Right renal cortex interstitium (tissue), 3 donors: ENCODE data around the gene INTS2. TPM values are rescaled to one million over a fixed set of nuclear protein-coding genes. Genes with fewer than 3 reads are reported as not detected.
"Not testable (repeated sequence)": the region's sequence is repeated elsewhere in the genome, so short reads cannot be mapped to it uniquely, and the experiment has no call there.

Source experiments
- DNase-seq, 3 donors: peaks; one replicate each; pipeline ENCODE4 v3.0.0-alpha.2; 2013; ENCODE audit warnings: low read depth in 3 of 3, low spot score in 2 of 3
- polyA plus RNA-seq, 3 donors: library from polyadenylated mRNA; unstranded; fragments of 120-200 nt; gene quantifications; one replicate each; pipeline ENCODE4 v1.2.1, GENCODE V29; 2013; ENCODE audit not compliant: insufficient read length in 3 of 3

The INTS2 gene
- polyA plus RNA-seq, 3 donors, result 11.7 to 13.6 (median 12.3) TPM

DNA sequence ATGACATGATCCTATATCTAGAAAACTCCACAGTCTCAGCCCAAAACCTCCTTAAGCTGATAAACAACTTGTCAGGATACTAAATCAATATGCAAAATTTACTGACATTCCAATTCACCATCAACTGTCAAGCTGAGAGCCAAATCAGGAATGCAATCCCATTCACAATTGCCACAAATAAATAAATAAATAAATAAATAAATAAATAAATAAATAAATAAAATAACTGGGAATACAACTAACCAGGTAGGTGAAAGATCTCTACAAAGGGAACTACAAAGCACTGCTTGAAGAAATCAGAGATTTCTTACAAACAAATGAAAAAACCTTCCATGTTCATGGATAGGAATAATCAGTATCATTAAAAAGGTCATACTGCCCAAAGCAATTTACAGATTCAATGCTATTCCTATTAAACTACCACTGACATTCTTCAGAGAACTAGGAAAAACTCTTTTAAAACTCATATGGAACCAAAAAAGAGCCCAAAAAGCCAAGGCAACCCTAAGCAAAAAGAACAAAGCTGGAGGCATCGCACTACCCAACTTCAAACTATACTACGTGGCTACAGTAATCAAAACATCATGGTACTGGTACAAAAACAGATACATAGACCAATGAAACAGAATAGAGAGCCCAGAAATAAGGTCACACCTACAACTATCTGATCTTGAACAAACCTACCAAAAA lies 102.2 kb downstream of the INTS2 start:
- no peak for DNase-seq

DNA sequence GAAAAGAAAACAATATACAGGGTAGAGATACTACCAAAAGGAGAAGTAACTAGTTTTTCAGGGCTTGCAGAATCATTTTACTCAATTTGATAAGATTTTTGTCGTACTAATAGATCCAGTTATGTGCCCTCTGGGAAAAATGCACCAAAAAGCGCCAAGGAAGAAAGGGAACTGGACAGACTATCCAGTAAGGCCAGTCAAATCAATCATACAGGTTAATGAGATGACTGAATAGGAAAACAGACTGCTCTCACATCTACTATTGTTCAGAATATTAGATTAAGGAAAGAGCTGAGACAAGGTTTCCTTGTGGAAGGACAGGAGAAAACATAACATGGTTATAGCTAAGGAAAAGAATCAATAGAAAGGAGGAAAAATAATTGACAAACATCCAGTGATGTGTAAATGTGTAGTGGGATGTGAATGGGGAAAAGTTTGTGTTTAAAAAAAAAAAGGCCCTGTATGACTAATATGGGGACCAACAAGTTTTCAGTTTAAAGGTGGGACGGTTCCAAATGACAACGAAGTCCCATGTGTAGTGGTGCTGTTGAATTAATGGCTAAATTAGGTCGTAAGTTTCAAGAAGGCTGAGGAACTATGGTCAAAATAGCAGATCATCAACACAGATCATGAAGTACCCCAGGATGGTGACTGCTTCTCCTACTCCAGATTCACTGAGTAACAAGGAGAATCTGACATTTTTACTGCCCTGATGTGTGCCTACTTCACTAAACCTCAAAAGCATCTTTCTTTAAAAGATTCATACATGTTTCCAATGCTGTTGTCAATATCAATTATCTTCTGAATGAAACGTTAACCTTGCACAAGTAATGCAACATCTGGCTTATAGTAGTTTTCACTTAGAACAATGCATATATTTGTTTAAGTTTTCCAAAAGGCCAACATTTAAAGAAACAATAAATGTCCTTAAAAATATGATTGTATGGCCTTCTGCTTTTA lies 105.2 kb downstream of the INTS2 start:
- no peak for DNase-seq

DNA sequence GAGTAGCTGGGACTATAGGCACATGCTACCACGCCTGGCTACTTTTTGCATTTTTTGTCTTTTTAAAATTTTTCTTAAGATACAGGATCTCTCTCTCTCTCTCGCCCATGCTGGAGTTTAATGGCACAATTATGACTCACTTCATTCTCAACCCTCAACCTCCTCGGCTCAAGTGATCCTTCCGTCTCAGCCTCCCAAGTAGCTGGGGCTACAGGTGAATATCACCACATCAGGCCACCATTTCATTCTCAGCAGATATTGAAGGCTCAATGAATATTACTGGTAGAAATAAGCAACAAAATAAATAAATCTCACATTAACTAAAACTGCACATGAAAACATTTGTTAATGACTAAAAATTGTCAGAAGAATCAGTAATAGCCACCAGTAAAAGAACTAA lies 106.1 kb downstream of the INTS2 start:
- DNase-seq, result no peak

DNA sequence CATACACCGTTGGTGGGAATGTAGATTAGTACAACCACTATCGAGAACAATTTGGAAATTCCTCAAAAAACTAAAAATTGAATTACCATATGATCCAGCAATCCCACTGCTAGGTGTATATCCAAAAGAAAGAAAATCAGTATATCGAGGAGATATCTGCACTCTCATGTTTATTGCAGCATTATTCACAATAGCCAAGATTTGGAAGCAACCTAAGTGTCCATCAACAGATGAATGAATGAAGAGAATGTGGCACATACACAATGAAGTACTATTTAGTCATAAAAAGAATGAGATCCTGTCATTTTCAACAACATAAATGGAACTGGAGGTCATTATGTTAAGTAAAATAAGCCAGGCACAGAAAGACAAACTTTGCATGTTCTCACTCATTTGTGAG lies 108.5 kb downstream of the INTS2 start:
- not testable (repeated sequence) for DNase-seq

DNA sequence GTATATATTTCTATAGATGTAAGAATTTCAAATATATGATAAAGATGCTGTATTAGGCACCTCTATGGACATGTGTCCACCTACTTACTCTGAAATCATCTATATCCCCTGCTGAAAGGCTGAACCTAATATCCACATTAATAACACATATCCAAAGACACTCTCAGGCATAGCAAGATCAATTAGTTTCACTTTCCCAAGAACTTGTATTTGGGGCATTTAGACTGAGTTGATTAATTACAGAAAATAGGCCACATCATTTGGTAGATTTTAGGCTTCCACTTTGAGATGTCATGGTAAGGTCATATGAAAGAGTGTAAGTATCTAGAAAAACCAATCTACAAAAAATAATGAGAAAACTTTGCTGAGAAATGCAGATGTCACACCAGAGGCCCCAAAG lies 109.6 kb downstream of the INTS2 start:
- DNase-seq, result no peak

DNA sequence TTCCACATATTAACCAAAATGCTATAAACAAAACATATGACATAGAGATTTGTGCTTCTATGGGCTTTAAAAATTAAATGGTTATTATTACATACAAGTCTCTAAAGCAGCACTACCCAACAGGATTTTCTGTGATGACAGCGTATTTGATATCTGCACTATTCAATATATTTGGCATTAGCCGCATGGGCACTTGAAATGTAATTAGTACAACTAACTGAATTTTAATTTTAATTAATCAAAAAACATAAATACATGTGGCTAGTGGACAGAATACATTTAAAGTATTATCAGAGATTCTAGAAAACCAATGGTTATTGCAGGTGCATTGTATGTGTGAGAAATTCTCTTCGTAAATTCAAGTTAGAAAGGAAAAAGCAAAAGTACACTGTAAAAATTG lies 110.3 kb downstream of the INTS2 start:
- DNase-seq, result no peak

DNA sequence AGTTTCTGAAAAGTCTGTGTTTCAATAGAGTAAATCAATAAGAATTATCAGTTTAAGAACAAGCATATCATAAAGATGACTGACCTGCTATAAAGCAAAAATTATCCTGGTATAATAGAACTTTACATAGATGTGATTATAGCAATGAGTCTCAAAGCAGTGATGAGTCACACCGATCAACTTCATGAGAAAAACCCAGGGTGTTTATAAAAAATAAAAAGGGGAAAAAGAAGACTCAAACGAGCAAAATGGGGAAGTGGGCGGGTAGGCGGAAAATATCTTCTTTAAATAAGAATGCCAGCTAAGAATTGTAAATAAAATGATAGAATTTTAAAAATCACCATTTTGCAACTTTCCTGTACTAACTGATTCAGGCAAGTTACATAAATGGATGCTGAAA lies 111.2 kb downstream of the INTS2 start:
- DNase-seq, result no peak

DNA sequence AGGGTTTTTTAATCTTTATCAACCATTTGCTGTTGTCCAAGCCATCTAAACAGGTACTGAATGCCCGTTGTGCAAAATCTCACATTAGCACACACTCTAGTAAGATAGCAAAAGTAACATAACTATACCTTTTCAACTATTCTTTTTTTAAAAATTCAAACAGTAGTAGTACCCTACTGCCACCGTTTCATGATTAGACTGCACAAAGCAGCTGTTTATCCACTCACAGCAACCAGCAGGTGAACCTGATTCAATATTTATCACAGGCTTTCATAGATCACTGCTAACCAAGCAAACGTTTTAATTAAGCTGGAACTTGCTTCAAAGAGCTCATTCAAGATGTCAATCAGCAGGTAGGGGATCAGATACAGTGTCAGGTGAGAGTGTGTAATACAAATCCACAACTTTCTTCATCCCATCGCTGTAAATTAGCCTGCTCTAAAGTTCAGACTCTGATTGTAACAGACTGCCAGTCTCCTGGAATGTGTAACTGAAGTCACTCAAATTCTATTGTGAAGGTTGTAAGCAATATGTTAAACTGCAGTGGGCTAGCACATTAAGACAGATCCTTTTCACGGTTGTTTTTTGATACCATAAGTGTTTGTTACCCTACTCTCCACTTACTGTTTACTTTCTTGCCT lies 111.8 kb downstream of the INTS2 start:
- peak in 1 of 3 donors; percentile 30 for DNase-seq

Other genes starting within 250 kb of the INTS2 start
- gene BRIP1, start 64.5 kb downstream of the INTS2 start, polyA plus RNA-seq, result 10 to 100 TPM in 2 of 3 donors, 1 to 10 TPM in 1; 9.4 to 10.4 (median 10.3) TPM
- gene MED13, start 137.3 kb upstream of the INTS2 start, polyA plus RNA-seq, result 10 to 100 TPM; 49.5 to 53.1 (median 51.9) TPM